ENCODE data around the gene CCND2. TPM values are rescaled to one million over a fixed set of nuclear protein-coding genes. Genes with fewer than 3 reads are reported as not detected.

The CCND2 gene
- total and polyA plus RNA-seq, 2 experiments from 2014 or later, result 75.6 to 224 TPM

DNA sequence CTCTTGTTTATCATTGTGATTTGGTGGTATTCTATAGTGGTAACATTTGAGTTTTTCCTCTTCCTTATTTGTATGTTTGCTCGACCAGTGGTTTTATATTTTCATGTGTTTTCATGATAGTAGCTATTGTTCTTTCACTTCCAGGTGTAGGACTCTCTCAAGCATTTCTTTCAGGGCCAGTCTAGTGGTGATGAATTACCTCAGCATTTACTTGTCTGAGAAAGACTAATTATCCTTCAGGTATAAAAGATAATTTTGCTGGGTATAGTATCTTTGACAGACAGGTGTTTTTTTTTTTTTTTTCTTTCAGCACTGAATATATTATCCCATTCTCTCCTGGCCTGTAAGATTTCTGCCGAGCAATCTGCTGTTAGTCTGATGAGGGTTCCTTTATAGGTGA is 35.0 kb upstream of the CCND2 start:
- no peak overlapping the region for H3K4me3 ChIP-seq
- H3K27me3 ChIP-seq (ENCODE audit: insufficient read depth), result no peaks in the 10 kb centered on the region
- DNase-seq (ENCODE audit: low spot score) (no peak), ATAC-seq (no peak)
- no peaks in the 10 kb centered on the region for H3K36me3 ChIP-seq (ENCODE audit: insufficient read depth)
- H3F3A ChIP-seq (replicated peaks; ENCODE audit: low read depth), result no peaks in the 10 kb centered on the region
- 0 out of 2 replicates have a peak, but pooled peaks cover under 1% of the 10 kb centered on the region for H3K9me2 ChIP-seq (ENCODE audit: insufficient read depth)
- no peak overlapping the region for H2AFZ ChIP-seq
- Mint-ChIP-seq H3K4me1 (peaks cover 24% of the 10 kb centered on the region), H3K4me3 (no peak overlapping the region), H3K27ac (no peak overlapping the region), H3K36me3 (ENCODE audit: low read depth) (no peaks in the 10 kb centered on the region), H3K9me3 (no peaks in the 10 kb centered on the region; the same call in 1 of the 3 replicates), H3K27me3 (ENCODE audit: insufficient read depth, low read depth, poor library complexity) (peaks cover 8% of the 10 kb centered on the region)
- no peak overlapping the region for H3K4me2 ChIP-seq
- TF ChIP-seq, protein P1, sequence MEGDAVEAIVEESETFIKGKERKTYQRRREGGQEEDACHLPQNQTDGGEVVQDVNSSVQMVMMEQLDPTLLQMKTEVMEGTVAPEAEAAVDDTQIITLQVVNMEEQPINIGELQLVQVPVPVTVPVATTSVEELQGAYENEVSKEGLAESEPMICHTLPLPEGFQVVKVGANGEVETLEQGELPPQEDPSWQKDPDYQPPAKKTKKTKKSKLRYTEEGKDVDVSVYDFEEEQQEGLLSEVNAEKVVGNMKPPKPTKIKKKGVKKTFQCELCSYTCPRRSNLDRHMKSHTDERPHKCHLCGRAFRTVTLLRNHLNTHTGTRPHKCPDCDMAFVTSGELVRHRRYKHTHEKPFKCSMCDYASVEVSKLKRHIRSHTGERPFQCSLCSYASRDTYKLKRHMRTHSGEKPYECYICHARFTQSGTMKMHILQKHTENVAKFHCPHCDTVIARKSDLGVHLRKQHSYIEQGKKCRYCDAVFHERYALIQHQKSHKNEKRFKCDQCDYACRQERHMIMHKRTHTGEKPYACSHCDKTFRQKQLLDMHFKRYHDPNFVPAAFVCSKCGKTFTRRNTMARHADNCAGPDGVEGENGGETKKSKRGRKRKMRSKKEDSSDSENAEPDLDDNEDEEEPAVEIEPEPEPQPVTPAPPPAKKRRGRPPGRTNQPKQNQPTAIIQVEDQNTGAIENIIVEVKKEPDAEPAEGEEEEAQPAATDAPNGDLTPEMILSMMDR (conservative IDR thresholded peaks at IDR 0.05; ENCODE audit: low read depth in 2 of 2), result no peak
- no peak for TF ChIP-seq NANOG (IDR thresholded peaks at IDR 0.05; ENCODE audit: borderline replicate concordance)
- TF ChIP-seq ZNF331 (CRISPR knock-in tag; IDR thresholded peaks at IDR 0.05; ENCODE audit: low read depth), result no peak
- no peak for TF ChIP-seq EZH2phosphoT487 (IDR thresholded peaks at IDR 0.05; ENCODE audit: unreplicated experiment)
- TF ChIP-seq STAT1 (IDR thresholded peaks at IDR 0.05; ENCODE audit: unreplicated experiment), result no peak
- TF ChIP-seq POLR2AphosphoS5 (IDR thresholded peaks at IDR 0.05; ENCODE audit: low read depth), result no peak
- TF ChIP-seq ZNF114 (CRISPR knock-in tag; IDR thresholded peaks at IDR 0.05), result no peak
- TF ChIP-seq, protein P2, sequence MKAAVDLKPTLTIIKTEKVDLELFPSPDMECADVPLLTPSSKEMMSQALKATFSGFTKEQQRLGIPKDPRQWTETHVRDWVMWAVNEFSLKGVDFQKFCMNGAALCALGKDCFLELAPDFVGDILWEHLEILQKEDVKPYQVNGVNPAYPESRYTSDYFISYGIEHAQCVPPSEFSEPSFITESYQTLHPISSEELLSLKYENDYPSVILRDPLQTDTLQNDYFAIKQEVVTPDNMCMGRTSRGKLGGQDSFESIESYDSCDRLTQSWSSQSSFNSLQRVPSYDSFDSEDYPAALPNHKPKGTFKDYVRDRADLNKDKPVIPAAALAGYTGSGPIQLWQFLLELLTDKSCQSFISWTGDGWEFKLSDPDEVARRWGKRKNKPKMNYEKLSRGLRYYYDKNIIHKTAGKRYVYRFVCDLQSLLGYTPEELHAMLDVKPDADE (IDR thresholded peaks at IDR 0.05), result no peak
- TF ChIP-seq JUNB (IDR thresholded peaks at IDR 0.05; ENCODE audit: unreplicated experiment), result no peak
- no peak for TF ChIP-seq CREB1 (CRISPR knock-in tag; IDR thresholded peaks at IDR 0.05; ENCODE audit: low read depth)
- TF ChIP-seq ZNF462 (CRISPR knock-in tag; IDR thresholded peaks at IDR 0.05), result no peak
- H3K79me2 ChIP-seq (replicated peaks; ENCODE audit: insufficient read depth), result peaks cover 53% of the 10 kb centered on the region
- H3K27ac ChIP-seq (ENCODE audit: low read depth), result no peak overlapping the region
- peaks cover 3% of the 10 kb centered on the region; the same call in 1 of the 2 replicates for H4K20me1 ChIP-seq (replicated peaks; ENCODE audit: insufficient read depth)
- H3K4me1 ChIP-seq (ENCODE audit: insufficient read depth), result peaks cover 7% of the 10 kb centered on the region; the same call in 1 of the 2 replicates
